HTERT RPE-1 (cell line): Measurements from ENCODE around the gene MYLK4.
"Not testable (repeated sequence)": the region's sequence is repeated elsewhere in the genome, so short reads cannot be mapped to it uniquely, and the experiment has no call there.

Experiments
- in situ Hi-C: fragments of 300-500 bp; cut with MboI; formaldehyde crosslinking; loops from 4 replicates; pipeline ENCODE4 v1.14.3; 2020; ENCODE audit warnings: low sequenced_read_pairs

The MYLK4 gene

GRCh38 chr6:2780102-2780737 is 29.5 kb upstream of the MYLK4 start:
- in situ Hi-C loops = no loop called here

GRCh38 chr6:2777249-2777648 is 26.5 kb upstream of the MYLK4 start:
- in situ Hi-C loops = no loop called here

GRCh38 chr6:2775003-2775402 is 24.3 kb upstream of the MYLK4 start:
- in situ Hi-C loops = no loop called here

GRCh38 chr6:2773449-2773848 is 22.7 kb upstream of the MYLK4 start:
- in situ Hi-C loops = no loop called here

- in situ Hi-C loops = no loop called here
These were observed 22.1 kb upstream of the MYLK4 start for GRCh38 chr6:2772840-2773239.

GRCh38 chr6:2771079-2771478 is 20.4 kb upstream of the MYLK4 start:
- in situ Hi-C loops = no loop called here

- in situ Hi-C loops = no loop called here
These were observed 19.4 kb upstream of the MYLK4 start for GRCh38 chr6:2770171-2770570.

- in situ Hi-C loops = no loop called here
These were observed 18.0 kb upstream of the MYLK4 start for GRCh38 chr6:2768696-2769095.

GRCh38 chr6:2767657-2768524 is 17.2 kb upstream of the MYLK4 start:
- in situ Hi-C loops = no loop called here

GRCh38 chr6:2766767-2767656 is 16.3 kb upstream of the MYLK4 start:
- in situ Hi-C loops = no loop called here

GRCh38 chr6:2765896-2766766 is 15.4 kb upstream of the MYLK4 start:
- in situ Hi-C loops = no loop called here

GRCh38 chr6:2765166-2765895 is 14.6 kb upstream of the MYLK4 start, which contains the start of gene WRNIP1:
WRNIP1 (plus strand) TSS chr6:2765393; CDS start chr6:2765623, 230 bp downstream.
- in situ Hi-C loops = no loop called here

GRCh38 chr6:2764610-2765165 is 14.0 kb upstream of the MYLK4 start:
- in situ Hi-C loops = no loop called here

- in situ Hi-C loops = no loop called here
These were observed 13.3 kb upstream of the MYLK4 start for GRCh38 chr6:2763876-2764540.

- in situ Hi-C loops = no loop called here
These were observed 12.7 kb upstream of the MYLK4 start for GRCh38 chr6:2763345-2763841.

GRCh38 chr6:2762868-2763267 is 12.1 kb upstream of the MYLK4 start:
- in situ Hi-C loops = not testable (repeated sequence)

GRCh38 chr6:2760882-2761842 is 10.4 kb upstream of the MYLK4 start:
- in situ Hi-C loops = no loop called here
